Left lung (tissue), 10 donors: ENCODE data around the gene ZC3H18. TPM values are rescaled to one million over a fixed set of nuclear protein-coding genes. Genes with fewer than 3 reads are reported as not detected.

Experiments
- ATAC-seq: fragments of 200-7000 bp; cut with Tn5 transposase; one replicate; pipeline ENCODE4 v1.9.1; 2020; ENCODE audit warnings: moderate library complexity
- DNase-seq, 4 donors: peaks; one replicate each; pipeline ENCODE4 v3.0.0-alpha.2; 2013 to 2020
- H3K27ac ChIP-seq, 2 donors: fragments of 200-600 bp; sonication (generic) in 1 of 2; one replicate each; pipeline versions ENCODE4 v1.5.0 to v1.8.0; 2020 to 2021
- H3K27me3 ChIP-seq, 2 donors: fragments of 200-600 bp; sonication (generic) in 1 of 2; one replicate each; pipeline versions ENCODE4 v1.5.0 to v1.8.0; 2020 to 2021
- H3K36me3 ChIP-seq, 2 donors: fragments of 200-600 bp; sonication (generic) in 1 of 2; one replicate each; pipeline versions ENCODE4 v1.5.0 to v1.8.0; 2020 to 2021
- H3K4me1 ChIP-seq, 2 donors: fragments of 200-600 bp; one replicate each; pipeline ENCODE4 v1.8.0; 2021
- H3K4me3 ChIP-seq, 2 donors: fragments of 200-600 bp; sonication (generic) in 1 of 2; one replicate each; pipeline versions ENCODE4 v1.5.0 to v1.8.0; 2020 to 2021; ENCODE audit warnings: mild to moderate bottlenecking in 1 of 2
- H3K9me3 ChIP-seq, 2 donors: fragments of 200-600 bp; sonication (generic) in 1 of 2; one replicate each; pipeline versions ENCODE4 v1.5.0 to v1.8.0; 2020 to 2021
- CTCF ChIP-seq, 2 donors: fragments of 200-600 bp; sonication (generic) in 1 of 2; IDR thresholded peaks; one replicate each; pipeline versions ENCODE4 v1.5.0 to v1.8.0; 2021; ENCODE audit warnings: antibody characterized with exemption in 2 of 2
- intact Hi-C, 2 donors: fragments of 100-400 bp; cut with DNase I; formaldehyde crosslinking; loops; one replicate each; pipeline versions ENCODE4 v1.11.2 to v1.14.2; 2022
- polyA plus RNA-seq, 6 donors: library from polyadenylated mRNA; unstranded; fragments of 120-200 nt; gene quantifications; one replicate each; pipeline ENCODE4 v1.2.1, GENCODE V29; 2013; ENCODE audit not compliant: insufficient read length in 6 of 6
- total RNA-seq, 2 donors: library from RNA; stranded (reverse); fragmentation: NEBNext Ultra II Directional; extraction: Animal tissue kit (Norgen Biotek cat#: 25700); gene quantifications; one replicate each; pipeline ENCODE4 v1.2.1, GENCODE V29; 2021
- donor health status: DM: no; HTN: yes; CAD: no.
- donor health status: DM: no; HTN: no; CAD: no.

The ZC3H18 gene
- total and polyA plus RNA-seq, 8 donors = 33.8 to 53.1 (median 38.5) TPM

DNA sequence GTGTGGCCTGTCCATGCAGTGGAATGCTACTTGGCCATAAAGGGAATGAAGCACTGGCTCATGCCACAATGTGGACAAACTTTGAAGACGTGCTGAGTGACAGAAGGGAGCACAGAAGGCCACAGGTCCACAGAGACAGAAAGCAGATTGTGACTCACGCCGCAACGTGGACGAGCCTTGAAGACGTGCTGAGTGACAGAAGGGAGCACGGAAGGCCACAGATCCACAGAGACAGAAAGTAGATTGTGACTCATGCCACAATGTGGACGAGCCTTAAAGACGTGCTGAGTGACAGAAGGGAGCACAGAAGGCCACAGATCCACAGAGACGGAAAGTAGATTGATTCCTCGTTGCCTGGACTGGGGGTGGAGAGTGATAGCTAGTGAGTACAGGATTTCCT is 19.2 kb downstream of the ZC3H18 start:
- intact Hi-C loops = no loop called here
- ATAC-seq (no peak), DNase-seq (peak in 1 of 4 donors; percentile 5)
- Histone ChIP-seq H3K36me3 (peaks cover 4 to 71% of the 10 kb centered on the region in 2 donors), H3K4me1 (peaks cover 0 to 21% of the 10 kb centered on the region in 2 donors), H3K27ac (no peak overlapping the region), H3K9me3 (no peaks in the 10 kb centered on the region), H3K4me3 (no peak overlapping the region), H3K27me3 (no peaks in the 10 kb centered on the region)
- no peak for TF ChIP-seq CTCF (IDR thresholded peaks at IDR 0.05)

DNA sequence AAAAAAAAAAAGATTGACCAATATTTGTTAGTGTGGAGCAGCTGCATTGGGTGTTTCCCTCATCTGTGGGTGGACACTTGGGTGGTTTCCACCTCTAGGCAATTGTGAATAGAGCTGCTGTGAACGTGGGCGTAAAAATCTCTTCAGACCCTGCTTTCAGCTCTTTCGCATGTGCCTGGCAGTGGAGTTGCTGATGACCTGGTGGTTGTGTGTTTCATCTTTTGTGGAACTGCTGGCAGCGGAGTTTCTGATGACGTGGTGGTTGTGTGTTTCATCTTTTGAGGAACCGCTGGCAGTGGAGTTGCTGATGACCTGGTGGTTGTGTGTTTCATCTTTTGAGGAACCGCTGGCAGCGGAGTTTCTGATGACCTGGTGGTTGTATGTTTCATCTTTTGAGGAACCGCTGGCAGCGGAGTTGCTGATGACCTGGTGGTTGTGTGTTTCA is 21.4 kb downstream of the ZC3H18 start:
- Histone ChIP-seq H3K36me3 (peaks cover 4 to 70% of the 10 kb centered on the region in 2 donors), H3K4me3 (no peak overlapping the region), H3K27ac (peak overlapping the region in 1 of 2 donors; percentile 69), H3K4me1 (peaks cover 0 to 33% of the 10 kb centered on the region in 2 donors), H3K9me3 (no peaks in the 10 kb centered on the region), H3K27me3 (no peaks in the 10 kb centered on the region)
- TF ChIP-seq CTCF (IDR thresholded peaks at IDR 0.05) = no peak
- DNase-seq (peak in 2 of 4 donors; percentile 53 to 75), ATAC-seq (peak; percentile 23)
- intact Hi-C loops = no loop called here

GRCh38 chr16:88593061-88593460 is 22.9 kb downstream of the ZC3H18 start:
- no peak for ATAC-seq
- TF ChIP-seq CTCF (IDR thresholded peaks at IDR 0.05) = no peak
- Histone ChIP-seq H3K27me3 (no peaks in the 10 kb centered on the region), H3K27ac (no peak overlapping the region), H3K4me3 (no peak overlapping the region), H3K9me3 (no peaks in the 10 kb centered on the region), H3K36me3 (peaks cover 3 to 55% of the 10 kb centered on the region in 2 donors), H3K4me1 (peaks cover 0 to 47% of the 10 kb centered on the region in 2 donors)
- DNase-seq = peak in 1 of 4 donors; percentile 35
- intact Hi-C loops = no loop called here

GRCh38 chr16:88593489-88593888 is 23.3 kb downstream of the ZC3H18 start:
- Histone ChIP-seq H3K4me3 (no peak overlapping the region), H3K9me3 (no peaks in the 10 kb centered on the region), H3K36me3 (peaks cover 0 to 55% of the 10 kb centered on the region in 2 donors), H3K4me1 (peaks cover 0 to 51% of the 10 kb centered on the region in 2 donors), H3K27ac (no peak overlapping the region), H3K27me3 (no peaks in the 10 kb centered on the region)
- DNase-seq (peak in 1 of 4 donors; percentile 28), ATAC-seq (no peak)
- TF ChIP-seq CTCF (IDR thresholded peaks at IDR 0.05) = no peak
- intact Hi-C loops = no loop called here

DNA sequence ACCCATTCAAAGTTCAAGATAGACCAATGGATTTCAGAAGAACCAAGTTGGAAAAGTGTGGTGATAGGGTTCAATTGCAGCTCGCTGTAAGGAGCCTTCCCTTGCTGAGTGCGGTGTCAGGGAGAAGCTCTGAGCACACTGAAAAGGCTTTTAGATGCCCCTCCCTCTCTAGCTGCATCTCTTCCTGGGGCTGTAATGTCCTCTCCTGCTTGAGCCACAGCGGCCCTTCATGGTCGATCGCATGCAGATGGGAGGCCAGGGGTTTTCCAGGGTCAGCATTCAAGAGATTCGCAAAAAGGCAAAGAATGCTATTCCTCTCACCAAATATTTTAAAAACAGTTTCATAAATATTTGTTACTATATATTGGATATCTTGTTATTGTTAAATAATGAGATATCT is 23.7 kb downstream of the ZC3H18 start:
- intact Hi-C loops = no loop called here
- ATAC-seq (no peak), DNase-seq (peak in 1 of 4 donors; percentile 10)
- H3K36me3 ChIP-seq = peaks cover 0 to 55% of the 10 kb centered on the region in 2 donors
- H3K27me3 ChIP-seq = no peaks in the 10 kb centered on the region
- peaks cover 2 to 55% of the 10 kb centered on the region in 2 donors for H3K4me1 ChIP-seq
- no peaks in the 10 kb centered on the region for H3K9me3 ChIP-seq
- TF ChIP-seq CTCF (IDR thresholded peaks at IDR 0.05) = no peak
- H3K4me3 ChIP-seq = no peak overlapping the region
- no peak overlapping the region for H3K27ac ChIP-seq
